WERI-Rb-1 (cell line): ENCODE results near the gene HSPB2.

Source experiments
- DNase-seq: peaks from one replicate; pipeline ENCODE4 v3.0.0-alpha.2; 2020
- H3K27ac ChIP-seq: fragments of 250-450 bp; sonication (Bioruptor Pico); 2 replicates; pipeline ENCODE4 v1.5.1; 2020; ENCODE audit warnings: mild to moderate bottlenecking, moderate library complexity
- H3K27me3 ChIP-seq: fragments of 250-450 bp; sonication (Bioruptor Pico); 2 replicates; pipeline ENCODE4 v1.5.1; 2021; ENCODE audit warnings: mild to moderate bottlenecking, low read depth, moderate library complexity; ENCODE audit not compliant: insufficient read depth, severe bottlenecking
- H3K36me3 ChIP-seq: fragments of 250-450 bp; sonication (Bioruptor Pico); 2 replicates; pipeline ENCODE4 v1.5.1; 2020; ENCODE audit warnings: mild to moderate bottlenecking, moderate library complexity
- H3K4me3 ChIP-seq: 2 replicates; pipeline ENCODE4 v1.5.1; 2011; ENCODE audit warnings: low read depth, mild to moderate bottlenecking, control low read depth, low read length
- H3K9me3 ChIP-seq: fragments of 250-450 bp; sonication (Bioruptor Pico); 2 replicates; pipeline ENCODE4 v1.5.1; 2021; ENCODE audit warnings: mild to moderate bottlenecking, moderate library complexity; ENCODE audit not compliant: severe bottlenecking
- TF ChIP-seq, protein P1 (sequence below): IDR thresholded peaks from 2 replicates; pipeline ENCODE4 v1.5.1; 2011; ENCODE audit warnings: low read depth, mild to moderate bottlenecking, control low read depth, inconsistent platforms, low read length

HSPB2 gene

DNA sequence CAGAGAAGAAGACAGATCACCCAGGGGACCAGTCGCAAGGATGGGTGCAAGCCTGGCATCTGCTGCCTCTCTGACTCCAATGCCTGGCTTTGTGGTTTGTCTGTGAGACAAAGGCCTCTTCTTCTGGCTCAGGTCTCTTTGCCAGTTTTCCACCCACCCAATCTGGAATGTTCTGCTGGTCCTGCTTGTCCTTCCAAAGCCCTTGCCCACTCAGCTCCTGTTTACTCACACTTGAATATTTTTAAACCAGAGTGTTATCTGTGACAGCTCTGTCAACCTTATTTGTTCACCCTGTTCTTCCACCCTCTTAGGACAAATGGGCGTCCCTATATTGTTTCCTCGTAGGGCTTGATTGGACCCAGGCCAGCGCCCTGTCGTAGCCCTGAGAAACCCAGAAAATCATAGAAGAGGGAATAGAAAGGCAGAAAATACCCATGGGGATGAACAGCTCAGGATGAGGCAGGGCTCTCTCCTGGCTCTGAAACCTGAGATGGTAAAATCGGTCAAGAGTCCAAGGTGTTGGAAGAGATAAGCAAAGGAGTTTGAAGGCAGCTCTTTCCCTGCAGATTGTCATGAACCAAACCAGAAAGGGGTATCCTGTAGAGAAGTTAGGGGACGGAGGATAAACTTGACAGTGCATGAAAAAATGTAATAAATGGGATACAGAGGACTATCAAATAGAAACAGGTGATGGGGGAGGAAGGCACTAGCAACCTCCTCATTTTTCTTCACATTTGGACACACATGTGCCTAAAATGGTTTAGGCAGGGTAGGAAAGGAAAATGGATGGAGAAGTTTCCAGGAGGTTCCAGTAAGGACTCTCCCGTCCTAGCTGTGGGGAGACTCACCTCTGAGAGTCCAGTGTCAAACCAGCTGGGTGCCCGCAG lies 1.6 kb upstream of the HSPB2 start:
- Histone ChIP-seq H3K27ac (no peak overlapping the region), H3K27me3 (no peaks in the 10 kb centered on the region), H3K36me3 (no peaks in the 10 kb centered on the region), H3K4me3 (no peak overlapping the region), H3K9me3 (no peaks in the 10 kb centered on the region)
- DNase-seq, result no peak
- TF ChIP-seq, protein P1, sequence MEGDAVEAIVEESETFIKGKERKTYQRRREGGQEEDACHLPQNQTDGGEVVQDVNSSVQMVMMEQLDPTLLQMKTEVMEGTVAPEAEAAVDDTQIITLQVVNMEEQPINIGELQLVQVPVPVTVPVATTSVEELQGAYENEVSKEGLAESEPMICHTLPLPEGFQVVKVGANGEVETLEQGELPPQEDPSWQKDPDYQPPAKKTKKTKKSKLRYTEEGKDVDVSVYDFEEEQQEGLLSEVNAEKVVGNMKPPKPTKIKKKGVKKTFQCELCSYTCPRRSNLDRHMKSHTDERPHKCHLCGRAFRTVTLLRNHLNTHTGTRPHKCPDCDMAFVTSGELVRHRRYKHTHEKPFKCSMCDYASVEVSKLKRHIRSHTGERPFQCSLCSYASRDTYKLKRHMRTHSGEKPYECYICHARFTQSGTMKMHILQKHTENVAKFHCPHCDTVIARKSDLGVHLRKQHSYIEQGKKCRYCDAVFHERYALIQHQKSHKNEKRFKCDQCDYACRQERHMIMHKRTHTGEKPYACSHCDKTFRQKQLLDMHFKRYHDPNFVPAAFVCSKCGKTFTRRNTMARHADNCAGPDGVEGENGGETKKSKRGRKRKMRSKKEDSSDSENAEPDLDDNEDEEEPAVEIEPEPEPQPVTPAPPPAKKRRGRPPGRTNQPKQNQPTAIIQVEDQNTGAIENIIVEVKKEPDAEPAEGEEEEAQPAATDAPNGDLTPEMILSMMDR, result no peak

DNA sequence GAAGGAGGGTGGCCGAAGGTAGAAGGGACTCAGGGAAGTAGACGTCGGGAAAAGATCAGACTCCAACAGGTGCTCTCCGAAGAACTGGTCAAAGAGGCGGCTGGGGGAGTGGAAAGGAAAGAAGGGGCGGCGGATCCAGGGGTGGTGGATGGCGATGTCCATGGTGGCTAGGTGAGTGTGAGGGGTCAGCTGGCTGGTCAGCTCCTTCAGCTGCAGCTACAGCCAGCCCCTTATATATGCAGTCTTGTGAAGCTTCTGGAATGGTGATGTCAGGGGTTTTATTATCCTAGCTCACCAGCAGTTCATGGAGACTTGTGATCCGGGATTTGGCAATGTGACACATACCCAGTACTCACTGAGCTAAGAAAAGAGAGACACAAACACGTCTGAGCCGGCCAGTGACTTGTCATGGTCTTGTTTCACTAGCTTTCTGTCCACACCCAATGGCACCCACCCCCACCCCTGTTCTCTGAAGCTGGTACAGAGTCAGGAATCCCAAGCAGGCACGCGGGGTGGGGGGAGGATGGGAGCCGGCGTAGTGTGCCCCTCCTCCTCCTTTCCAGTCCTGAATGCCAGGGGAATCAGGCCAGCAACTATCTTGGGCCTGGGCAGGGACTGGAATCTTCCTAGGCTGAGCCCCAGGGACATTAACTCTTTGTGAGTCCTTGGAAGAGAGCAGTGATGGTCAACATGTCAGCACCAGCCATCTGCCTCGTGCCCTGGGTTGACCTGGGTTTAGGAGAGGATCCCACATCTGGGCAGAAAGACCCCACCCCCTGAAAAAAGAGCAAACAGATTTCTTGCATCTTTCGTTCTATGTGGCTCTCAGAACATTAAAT lies 752 bp upstream of the HSPB2 start, which contains the start of gene CRYAB:
TSS of gene CRYAB (minus strand) at position 208 of the 839 bp plus-strand sequence. CDS start at position 162, 46 bp downstream.
- Histone ChIP-seq H3K36me3 (no peaks in the 10 kb centered on the region), H3K4me3 (no peak within 1 kb of the TSS), H3K9me3 (no peaks in the 10 kb centered on the region), H3K27ac (no peak within 1 kb of the TSS), H3K27me3 (no peaks in the 10 kb centered on the region)
- TF ChIP-seq, protein P1, result no peak
- DNase-seq, result no peak

DNA sequence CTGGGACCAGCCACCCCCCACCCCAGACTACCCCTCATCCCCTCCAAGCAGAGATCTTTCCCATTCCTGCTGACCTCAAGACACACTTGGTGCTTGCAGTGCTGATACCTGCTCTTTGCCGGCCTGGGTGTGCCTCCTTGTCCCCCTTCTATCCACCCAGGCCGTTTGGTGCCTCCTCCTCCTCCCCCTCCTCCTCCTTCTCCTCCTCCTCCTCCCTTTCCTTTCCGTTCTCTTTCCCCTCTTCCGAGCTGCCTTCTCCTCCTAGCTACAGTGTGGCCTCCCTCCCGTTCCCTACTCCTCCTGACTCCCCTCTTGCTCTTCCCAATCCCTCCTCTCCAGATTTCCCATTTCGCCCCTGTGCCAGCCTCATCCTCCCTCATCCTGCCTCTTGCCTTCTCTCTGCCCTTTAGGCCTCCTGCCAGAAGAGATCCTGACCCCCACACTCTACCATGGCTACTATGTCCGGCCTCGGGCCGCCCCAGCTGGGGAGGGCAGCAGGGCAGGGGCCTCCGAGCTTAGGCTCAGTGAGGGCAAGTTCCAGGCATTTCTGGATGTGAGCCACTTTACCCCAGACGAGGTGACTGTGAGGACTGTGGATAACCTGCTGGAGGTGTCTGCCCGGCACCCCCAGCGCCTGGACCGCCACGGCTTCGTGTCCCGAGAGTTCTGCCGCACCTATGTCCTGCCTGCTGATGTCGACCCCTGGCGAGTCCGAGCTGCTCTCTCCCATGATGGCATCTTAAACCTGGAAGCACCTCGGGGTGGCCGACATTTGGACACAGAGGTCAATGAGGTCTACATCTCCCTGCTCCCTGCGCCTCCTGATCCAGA lies 712 bp downstream of the HSPB2 start:
- Histone ChIP-seq H3K27me3 (no peaks in the 10 kb centered on the region), H3K36me3 (no peaks in the 10 kb centered on the region), H3K9me3 (no peaks in the 10 kb centered on the region), H3K4me3 (no peak overlapping the region), H3K27ac (no peak overlapping the region)
- TF ChIP-seq, protein P1, result no peak
- no peak for DNase-seq

DNA sequence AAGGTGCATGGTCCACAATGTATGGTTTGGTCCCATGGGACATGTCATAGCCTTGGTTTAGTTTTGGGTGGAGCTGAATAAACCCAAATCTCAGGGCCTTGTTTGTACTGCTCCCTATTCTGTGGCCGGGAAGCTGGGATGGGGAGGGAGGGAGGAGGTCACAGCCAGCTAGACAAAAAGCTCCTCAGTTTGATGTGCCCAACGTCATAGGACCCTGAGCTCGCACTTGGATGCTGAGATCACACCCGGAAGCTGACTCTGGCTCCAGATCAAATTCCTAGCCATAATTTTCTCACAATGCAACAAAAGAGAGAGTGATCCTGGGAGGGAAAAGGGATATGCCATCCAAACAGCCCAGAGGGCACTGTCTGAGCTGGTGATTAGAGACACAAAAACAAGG lies 1.5 kb downstream of the HSPB2 start:
- Histone ChIP-seq H3K27ac (no peak overlapping the region), H3K9me3 (no peaks in the 10 kb centered on the region), H3K4me3 (no peak overlapping the region), H3K27me3 (no peaks in the 10 kb centered on the region), H3K36me3 (no peaks in the 10 kb centered on the region)
- TF ChIP-seq, protein P1, result no peak
- no peak for DNase-seq

DNA sequence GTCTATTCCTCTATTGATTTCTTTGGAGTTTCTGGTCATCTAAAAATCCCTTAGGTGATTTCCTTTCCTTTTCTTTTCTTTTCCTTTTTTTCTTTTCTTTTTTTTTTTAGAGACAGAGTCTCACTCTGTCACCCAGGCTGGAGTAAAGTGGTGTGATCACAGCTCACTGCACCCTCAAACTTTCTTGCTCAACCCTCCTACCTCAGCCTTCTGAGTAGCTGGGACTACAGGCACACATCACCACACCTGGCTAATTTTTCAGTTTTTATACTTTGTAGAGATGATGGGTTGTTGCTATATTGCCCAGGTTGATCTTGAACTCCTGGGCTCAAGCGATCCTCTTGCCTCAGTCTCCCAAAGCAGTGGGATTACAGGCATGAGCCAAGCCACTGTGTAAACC lies 4.2 kb downstream of the HSPB2 start:
- no peaks in the 10 kb centered on the region for H3K27me3 ChIP-seq
- DNase-seq, result no peak
- no peaks in the 10 kb centered on the region for H3K9me3 ChIP-seq
- no peaks in the 10 kb centered on the region for H3K36me3 ChIP-seq
- H3K4me3 ChIP-seq, result no peak overlapping the region
- TF ChIP-seq, protein P1, result no peak
- H3K27ac ChIP-seq, result no peak overlapping the region
